Endothelial cell of umbilical vein (primary cell): ENCODE measurements around the gene ASCL1. TPM values are rescaled to one million over a fixed set of nuclear protein-coding genes. Genes with fewer than 3 reads are reported as not detected.

Experiments
- BruUV-seq: library from RNA; stranded (reverse); fragments of 400-500 nt; replicated peaks from 2 replicates; lab custom pipeline; 2021; lab: Mats Ljungman, UMichigan
- CTCF ChIA-PET: fragments of 300-600, 350-600 bp; sonication (Branson Sonifier 250); formaldehyde crosslinking; loops from one replicate; lab custom pipeline; 2021; ENCODE audit warnings: antibody characterized with exemption, inconsistent platforms; lab: Charles Lee
- POLR2A ChIA-PET: fragments of 300-600, 350-600 bp; sonication (Branson Sonifier 250); formaldehyde crosslinking; loops from one replicate; lab custom pipeline; 2021; ENCODE audit warnings: antibody characterized with exemption, inconsistent platforms; lab: Charles Lee
- DNase-seq: peaks from one replicate; pipeline ENCODE4 v3.0.0-alpha.2; 2011; ENCODE audit warnings: low read depth, low spot score
- FAIRE-seq: peaks from 2 replicates; lab custom pipeline; 2011; peaks lifted over from hg19 to GRCh38; lab: Jason Lieb, UNC
- H2AFZ ChIP-seq: 2 replicates; pipeline ENCODE4 v1.6.0; 2012; ENCODE audit warnings: low read depth, low read length, control low read depth, inconsistent platforms
- H3K27ac ChIP-seq: 2 replicates; pipeline ENCODE4 v1.5.1; 2011; ENCODE audit warnings: low read depth, mild to moderate bottlenecking, control low read depth, low read length, moderate library complexity; ENCODE audit not compliant: insufficient read depth
- H3K27me3 ChIP-seq, 2 experiments: 2 replicates each; pipeline versions ENCODE4 v1.6.0 to v1.6.1; 2011; ENCODE audit warnings: low read length in 2 of 2, mixed read lengths in 1 of 2; ENCODE audit not compliant: control insufficient read depth in 2 of 2, insufficient read depth in 2 of 2
- H3K36me3 ChIP-seq, 2 experiments: 2 replicates in 1 of 2; 3 replicates in 1 of 2; pipeline ENCODE4 v1.5.1; 2011; ENCODE audit warnings: low read length in 2 of 2, mild to moderate bottlenecking in 1 of 2, moderate library complexity in 1 of 2; ENCODE audit not compliant: control insufficient read depth in 2 of 2, insufficient read depth in 2 of 2; ENCODE audit errors: extremely low read depth in 1 of 2
- H3K4me1 ChIP-seq: 3 replicates; pipeline ENCODE4 v1.5.1; 2011; ENCODE audit warnings: mild to moderate bottlenecking, low read length; ENCODE audit not compliant: control insufficient read depth, insufficient read depth; ENCODE audit errors: extremely low read depth
- H3K4me2 ChIP-seq: 2 replicates; pipeline ENCODE4 v1.6.1; 2011; ENCODE audit warnings: low read length, control low read depth, mixed read lengths; ENCODE audit not compliant: insufficient read depth
- H3K4me3 ChIP-seq, 3 experiments: fragments of 200-600 bp in 1 of 3; sonication (generic), shearing (Covaris generic) in 1 of 3; replicated peaks in 1 of 3; 2 replicates each; pipeline ENCODE4 v1.5.1; 2011 to 2016; ENCODE audit warnings: control low read depth in 3 of 3, low read length in 3 of 3, mild to moderate bottlenecking in 2 of 3, inconsistent platforms in 1 of 3, low read depth in 1 of 3, moderate library complexity in 1 of 3; ENCODE audit not compliant: insufficient read depth in 1 of 3
- H3K79me2 ChIP-seq: 2 replicates; pipeline ENCODE4 v1.6.0; 2012; ENCODE audit warnings: low read length, inconsistent platforms; ENCODE audit not compliant: control insufficient read depth, insufficient read depth
- H3K9ac ChIP-seq: replicated peaks from 2 replicates; pipeline ENCODE3; 2011; ENCODE audit warnings: low read length, control low read depth; ENCODE audit not compliant: insufficient read depth; ENCODE audit errors: extremely low read depth
- H3K9me1 ChIP-seq: replicated peaks from 3 replicates; pipeline ENCODE4 v1.6.0; 2011; ENCODE audit warnings: mild to moderate bottlenecking, low read length; ENCODE audit not compliant: control insufficient read depth, insufficient read depth; ENCODE audit errors: extremely low read depth
- H3K9me3 ChIP-seq: replicated peaks from 2 replicates; pipeline ENCODE4 v1.5.1; 2012; ENCODE audit warnings: low read length, inconsistent platforms; ENCODE audit not compliant: control insufficient read depth, insufficient read depth
- H4K20me1 ChIP-seq: replicated peaks from 2 replicates; pipeline ENCODE3; 2011; ENCODE audit warnings: mild to moderate bottlenecking, low read length; ENCODE audit not compliant: control insufficient read depth, insufficient read depth; ENCODE audit errors: extremely low read depth
- CTCF ChIP-seq, 2 donors: IDR thresholded peaks; 1 replicate in 1 of 2; 2 replicates in 1 of 2; pipeline ENCODE4 v1.5.1; 2011; ENCODE audit warnings: low read length in 2 of 2, mild to moderate bottlenecking in 2 of 2, moderate library complexity in 2 of 2, control low read depth in 1 of 2, inconsistent platforms in 1 of 2, low read depth in 1 of 2; ENCODE audit not compliant: insufficient read depth in 1 of 2; ENCODE audit errors: extremely low read depth in 1 of 2
- EZH2 ChIP-seq: IDR thresholded peaks from 2 replicates; pipeline ENCODE4 v1.6.1; 2012; ENCODE audit warnings: borderline replicate concordance, low read depth, mild to moderate bottlenecking, moderate library complexity, low read length, inconsistent platforms; ENCODE audit not compliant: severe bottlenecking
- FOS ChIP-seq: IDR thresholded peaks from 2 replicates; pipeline ENCODE4 v1.6.1; 2011; ENCODE audit warnings: mild to moderate bottlenecking, low read length, moderate library complexity, borderline replicate concordance; ENCODE audit not compliant: insufficient read depth
- GATA2 ChIP-seq: IDR thresholded peaks from 2 replicates; pipeline ENCODE4 v1.7.0; 2011; ENCODE audit warnings: low read depth, mild to moderate bottlenecking, moderate library complexity, mixed read lengths, low read length; ENCODE audit not compliant: insufficient read length, insufficient read depth
- JUN ChIP-seq: IDR thresholded peaks from 2 replicates; pipeline ENCODE4 v1.6.1; 2011; ENCODE audit warnings: borderline replicate concordance, low read depth; ENCODE audit not compliant: insufficient read length, insufficient read depth
- MYC ChIP-seq: IDR thresholded peaks from one replicate; pipeline ENCODE4 v1.6.1; 2011; ENCODE audit warnings: mild to moderate bottlenecking, low read depth, low read length
- POLR2A ChIP-seq: IDR thresholded peaks from 2 replicates; pipeline ENCODE4 v1.6.1; 2012; ENCODE audit warnings: low read depth, mild to moderate bottlenecking, control low read depth, low read length
- POLR2AphosphoS5 ChIP-seq: IDR thresholded peaks from 2 replicates; pipeline ENCODE4 v1.6.1; 2012; ENCODE audit warnings: low read depth, mild to moderate bottlenecking, control low read depth, low read length, moderate library complexity; ENCODE audit not compliant: insufficient read depth
- dilution Hi-C: fragments of 300-500 bp; cut with MboI; formaldehyde crosslinking; loops from one replicate; pipeline ENCODE4 v1.15.0; 2019; ENCODE audit warnings: low sequenced_read_pairs; ENCODE audit not compliant: extremely low pct_ligation_motif_present
- intact Hi-C: fragments of 100-400 bp; cut with micrococcal nuclease; formaldehyde crosslinking; loops from one replicate; pipeline ENCODE4 v1.10.0; 2022
- polyA plus RNA-seq, 4 experiments: library from polyadenylated mRNA; depleted of rRNA in 3 of 4; stranded (reverse) in 3 of 4; unstranded in 1 of 4; fragments of >200 nt; gene quantifications; 2 replicates each; pipeline versions ENCODE4 v1.2.1 to v1.2.3, GENCODE V29; 2011 to 2012; ENCODE audit warnings: missing spikeins in 1 of 4
- total RNA-seq: library from RNA; stranded (reverse); gene quantifications from 2 replicates; pipeline ENCODE4 v1.2.3, GENCODE V29; 2021
- TF ChIP-seq, protein P1 (sequence below): IDR thresholded peaks from 2 replicates; pipeline ENCODE4 v1.6.1; 2011; ENCODE audit not compliant: insufficient read depth, insufficient read length

ASCL1 gene
- total and polyA plus RNA-seq, 2 donors (not counting 3 experiments of a cell fraction or from before 2014, with no cell fraction given), result not detected

DNA sequence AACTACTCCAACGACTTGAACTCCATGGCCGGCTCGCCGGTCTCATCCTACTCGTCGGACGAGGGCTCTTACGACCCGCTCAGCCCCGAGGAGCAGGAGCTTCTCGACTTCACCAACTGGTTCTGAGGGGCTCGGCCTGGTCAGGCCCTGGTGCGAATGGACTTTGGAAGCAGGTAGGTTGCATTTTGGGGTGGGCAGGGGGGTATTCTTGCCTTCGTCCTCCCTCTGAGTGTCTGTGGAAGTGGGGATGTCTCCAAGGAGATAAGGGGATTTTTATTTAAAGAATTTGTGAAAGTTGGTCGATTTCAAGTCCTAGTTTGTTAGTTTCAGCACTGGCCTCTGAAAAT is 1.3 kb downstream of the ASCL1 start:
- TF ChIP-seq JUN, result no peak
- no peak for TF ChIP-seq FOS
- TF ChIP-seq POLR2AphosphoS5, result no peak
- TF ChIP-seq EZH2, result no peak
- TF ChIP-seq CTCF (IDR thresholded peaks at IDR 0.05; ENCODE audit: extremely low read depth in 1 of 2, insufficient read depth in 1 of 2, low read depth in 1 of 2, low read length in 2 of 2), result no peak
- TF ChIP-seq, protein P1, sequence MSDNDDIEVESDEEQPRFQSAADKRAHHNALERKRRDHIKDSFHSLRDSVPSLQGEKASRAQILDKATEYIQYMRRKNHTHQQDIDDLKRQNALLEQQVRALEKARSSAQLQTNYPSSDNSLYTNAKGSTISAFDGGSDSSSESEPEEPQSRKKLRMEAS, result no peak
- TF ChIP-seq GATA2, result no peak
- TF ChIP-seq MYC, result no peak
- TF ChIP-seq POLR2A, result no peak
- H4K20me1 ChIP-seq, result no peaks in the 10 kb centered on the region
- H3K4me2 ChIP-seq, result no peak overlapping the region
- H3K36me3 ChIP-seq, result no peaks in the 10 kb centered on the region
- peaks cover 4% of the 10 kb centered on the region for H3K4me1 ChIP-seq
- no peaks in the 10 kb centered on the region for H3K9me1 ChIP-seq
- peaks cover 51 to 79% of the 10 kb centered on the region in 2 experiments for H3K27me3 ChIP-seq
- H3K4me3 ChIP-seq, result no peak overlapping the region
- BruUV-seq, result no TSS peak
- intact Hi-C loops (no loop called here), dilution Hi-C loops (no loop called here)
- no peak overlapping the region for H3K9ac ChIP-seq
- H2AFZ ChIP-seq, result no peak overlapping the region
- DNase-seq, result no peak
- no peak overlapping the region for H3K27ac ChIP-seq
- ChIA-PET POLR2A (no interaction called here), CTCF (interaction anchor here (2.0 kb wide), 1 partner anchor 10 kb away, joined by 7 read pairs; no protein-coding TSS in a partner anchor)
- H3K79me2 ChIP-seq, result no peaks in the 10 kb centered on the region
- no peak for FAIRE-seq
- H3K9me3 ChIP-seq, result no peaks in the 10 kb centered on the region
